GM13976 (cell line): ENCODE measurements around the gene CCDC8.
"Not testable (repeated sequence)": the region's sequence is repeated elsewhere in the genome, so short reads cannot be mapped to it uniquely, and the experiment has no call there.

Experiments used
- DNase-seq: peaks from one replicate; pipeline ENCODE4 v3.0.0; 2012; ENCODE audit warnings: low spot score
- CTCF ChIP-seq: IDR thresholded peaks from 2 replicates; pipeline ENCODE4 v1.5.1; 2012; ENCODE audit warnings: borderline replicate concordance, mild to moderate bottlenecking; ENCODE audit not compliant: insufficient read depth; ENCODE audit errors: extremely low read depth, missing control alignments, control extremely low read depth
- in situ Hi-C: fragments of 300-500 bp; cut with MboI; formaldehyde crosslinking; loops from one replicate; pipeline ENCODE4 v1.12.0; 2022; ENCODE audit warnings: low sequenced_read_pairs, mixed read lengths, inconsistent platforms; ENCODE audit not compliant: unreplicated experiment

CCDC8 gene

GRCh38 chr19:46404055-46404752 lies 9.2 kb downstream of the CCDC8 start:
- no peak for TF ChIP-seq CTCF
- DNase-seq, result no peak
- in situ Hi-C loops, result loop anchor here (5.0 kb wide), 1 partner anchor 88 kb away; no protein-coding TSS in a partner anchor

GRCh38 chr19:46402725-46403124 lies 10.6 kb downstream of the CCDC8 start:
- in situ Hi-C loops, result loop anchor here (5.0 kb wide), 1 partner anchor 90 kb away; no protein-coding TSS in a partner anchor
- TF ChIP-seq CTCF, result no peak
- DNase-seq, result no peak

GRCh38 chr19:46397801-46398479 lies 15.4 kb downstream of the CCDC8 start:
- DNase-seq, in situ Hi-C loops: not testable (repeated sequence)

GRCh38 chr19:46394402-46394797 lies 19.0 kb downstream of the CCDC8 start:
- in situ Hi-C loops, result no loop called here
- no peak for TF ChIP-seq CTCF
- no peak for DNase-seq

GRCh38 chr19:46393456-46394401 lies 19.6 kb downstream of the CCDC8 start:
- no peak for DNase-seq
- in situ Hi-C loops, result no loop called here
- TF ChIP-seq CTCF, result no peak

GRCh38 chr19:46392837-46393236 lies 20.5 kb downstream of the CCDC8 start:
- no peak for DNase-seq
- in situ Hi-C loops, result no loop called here

More at GRCh38 chr19:46392837-46393236, 20.5 kb downstream of the CCDC8 start:
- TF ChIP-seq CTCF, result no peak
